H1 (cell line): ENCODE results near the gene EGR4. TPM values are rescaled to one million over a fixed set of nuclear protein-coding genes. Genes with fewer than 3 reads are reported as not detected.

Source experiments
- CTCF ChIA-PET: fragments of 300-600 bp; sonication (Branson Sonifier 250); formaldehyde crosslinking; loops from one replicate; lab custom pipeline; 2021; ENCODE audit not compliant: partially characterized antibody; lab: Charles Lee
- POLR2A ChIA-PET: fragments of 300-600 bp; sonication (Branson Sonifier 250); formaldehyde crosslinking; loops from one replicate; lab custom pipeline; 2021; ENCODE audit warnings: inconsistent platforms; ENCODE audit not compliant: partially characterized antibody; lab: Charles Lee
- DNase-seq, 2 experiments: peaks; one replicate each; pipeline versions ENCODE4 v3.0.0 to v3.0.0-alpha.2; 2010 to 2022; ENCODE audit warnings: low spot score in 2 of 2, low read depth in 1 of 2, mixed read lengths in 1 of 2
- FAIRE-seq: peaks from 2 replicates; lab custom pipeline; 2011; peaks lifted over from hg19 to GRCh38; lab: Jason Lieb, UNC
- H2AFZ ChIP-seq: 2 replicates; pipeline ENCODE4 v1.8.1; 2012; ENCODE audit warnings: low read length, inconsistent platforms
- H2AK5ac ChIP-seq: 2 replicates; pipeline ENCODE4 v1.6.1; 2013; ENCODE audit warnings: low read depth, low read length
- H2BK120ac ChIP-seq: replicated peaks from 2 replicates; pipeline ENCODE3; 2013; ENCODE audit warnings: low read depth, low read length, inconsistent platforms
- H2BK12ac ChIP-seq: 2 replicates; pipeline ENCODE4 v1.6.1; 2013; ENCODE audit warnings: low read depth, low read length
- H2BK15ac ChIP-seq: 2 replicates; pipeline ENCODE4 v1.6.1; 2013; ENCODE audit warnings: low read length
- H2BK20ac ChIP-seq: 2 replicates; pipeline ENCODE4 v1.6.1; 2013; ENCODE audit warnings: low read length
- H2BK5ac ChIP-seq: 2 replicates; pipeline ENCODE4 v1.6.1; 2013; ENCODE audit warnings: low read depth, low read length
- H3K14ac ChIP-seq: 2 replicates; pipeline ENCODE4 v1.6.1; 2013; ENCODE audit warnings: inconsistent platforms; ENCODE audit not compliant: insufficient read length
- H3K18ac ChIP-seq: 2 replicates; pipeline ENCODE4 v1.6.1; 2013; ENCODE audit warnings: low read length; ENCODE audit errors: extremely low read depth
- H3K23ac ChIP-seq: 2 replicates; pipeline ENCODE4 v1.6.1; 2013; ENCODE audit warnings: inconsistent platforms; ENCODE audit not compliant: insufficient read length
- H3K23me2 ChIP-seq: 2 replicates; pipeline ENCODE4 v1.6.1; 2013; ENCODE audit warnings: low read depth, low read length
- H3K27ac ChIP-seq: 2 replicates; pipeline ENCODE4 v1.6.1; 2011; ENCODE audit warnings: low read depth, low read length, inconsistent platforms
- H3K27me3 ChIP-seq, 4 experiments: replicated peaks in 1 of 4; 1 replicate in 1 of 4; 2 replicates in 3 of 4; pipeline versions ENCODE4 v1.6.1 to v1.8.1; 2011 to 2013; ENCODE audit warnings: low read length in 3 of 4, mild to moderate bottlenecking in 3 of 4, inconsistent platforms in 2 of 4, mixed read lengths in 2 of 4, moderate library complexity in 1 of 4; ENCODE audit not compliant: control insufficient read depth in 3 of 4, insufficient read depth in 3 of 4; ENCODE audit errors: extremely low read depth in 1 of 4
- H3K36me3 ChIP-seq, 4 experiments: 2 replicates each; pipeline versions ENCODE4 v1.6.1 to v1.8.1; 2011 to 2013; ENCODE audit warnings: mild to moderate bottlenecking in 4 of 4, low read length in 3 of 4, moderate library complexity in 2 of 4, control low read depth in 1 of 4, inconsistent platforms in 1 of 4; ENCODE audit not compliant: insufficient read depth in 4 of 4, control insufficient read depth in 2 of 4
- H3K4ac ChIP-seq: replicated peaks from 2 replicates; pipeline ENCODE3; 2013; ENCODE audit warnings: low read length, low read depth, mixed read lengths, inconsistent platforms; ENCODE audit not compliant: insufficient read length
- H3K4me1 ChIP-seq, 4 experiments: replicated peaks in 1 of 4; 1 replicate in 1 of 4; 2 replicates in 3 of 4; pipeline versions ENCODE4 v1.6.1 to v1.8.1; 2011 to 2013; ENCODE audit warnings: low read length in 3 of 4, inconsistent platforms in 2 of 4, mixed read lengths in 1 of 4; ENCODE audit not compliant: insufficient read depth in 4 of 4, control insufficient read depth in 3 of 4
- H3K4me2 ChIP-seq, 2 experiments: 2 replicates each; pipeline versions ENCODE4 v1.6.1 to v1.8.1; 2011 to 2013; ENCODE audit warnings: low read depth in 2 of 2, low read length in 2 of 2, control low read depth in 1 of 2, inconsistent platforms in 1 of 2, mild to moderate bottlenecking in 1 of 2; ENCODE audit not compliant: insufficient read depth in 1 of 2
- H3K4me3 ChIP-seq, 4 experiments: fragments of 200-600, 300-600 bp in 1 of 4; sonication (generic), shearing (Covaris generic), sonication (Bioruptor Twin) in 1 of 4; 2 replicates each; pipeline versions ENCODE4 v1.5.1 to v1.8.1; 2011 to 2016; ENCODE audit warnings: low read length in 4 of 4, low read depth in 3 of 4, control low read depth in 2 of 4, inconsistent platforms in 2 of 4, mild to moderate bottlenecking in 2 of 4, mixed read lengths in 1 of 4, moderate library complexity in 1 of 4; ENCODE audit not compliant: insufficient read depth in 2 of 4; ENCODE audit errors: extremely low read depth in 1 of 4
- H3K56ac ChIP-seq: replicated peaks from 2 replicates; pipeline ENCODE3; 2013; ENCODE audit warnings: low read depth, mild to moderate bottlenecking, mixed read lengths, low read length, inconsistent platforms; ENCODE audit not compliant: insufficient read length
- H3K79me1 ChIP-seq: 2 replicates; pipeline ENCODE4 v1.6.1; 2013; ENCODE audit warnings: low read depth, low read length, control low read depth
- H3K79me2 ChIP-seq, 2 experiments: 2 replicates each; pipeline versions ENCODE4 v1.6.1 to v1.8.1; 2012 to 2013; ENCODE audit warnings: low read length in 2 of 2, mild to moderate bottlenecking in 2 of 2, inconsistent platforms in 1 of 2; ENCODE audit not compliant: insufficient read depth in 2 of 2, control insufficient read depth in 1 of 2
- H3K9ac ChIP-seq, 4 experiments: replicated peaks in 1 of 4; 1 replicate in 1 of 4; 2 replicates in 3 of 4; pipeline versions ENCODE4 v1.6.1 to v1.8.1; 2011 to 2013; ENCODE audit warnings: low read depth in 3 of 4, low read length in 3 of 4, control low read depth in 2 of 4, mild to moderate bottlenecking in 2 of 4, moderate library complexity in 2 of 4, inconsistent platforms in 1 of 4; ENCODE audit errors: extremely low read depth in 1 of 4
- H3K9me3 ChIP-seq, 2 experiments: 2 replicates each; pipeline versions ENCODE4 v1.6.1 to v1.8.1; 2012 to 2013; ENCODE audit warnings: mild to moderate bottlenecking in 2 of 2, moderate library complexity in 2 of 2, control low read depth in 1 of 2, inconsistent platforms in 1 of 2, low read depth in 1 of 2, low read length in 1 of 2, mixed read lengths in 1 of 2; ENCODE audit not compliant: insufficient read depth in 2 of 2
- H4K20me1 ChIP-seq, 2 experiments: replicated peaks in 1 of 2; 2 replicates each; pipeline versions ENCODE3 to v1.8.1; 2011 to 2013; ENCODE audit warnings: inconsistent platforms in 2 of 2, low read length in 2 of 2, mild to moderate bottlenecking in 1 of 2; ENCODE audit not compliant: insufficient read depth in 2 of 2, control insufficient read depth in 1 of 2
- H4K5ac ChIP-seq: 2 replicates; pipeline ENCODE4 v1.6.1; 2013; ENCODE audit warnings: low read length, low read depth, mixed read lengths, inconsistent platforms; ENCODE audit not compliant: insufficient read length
- H4K8ac ChIP-seq: 2 replicates; pipeline ENCODE4 v1.8.0; 2013; ENCODE audit warnings: mild to moderate bottlenecking, moderate library complexity, low read length, inconsistent platforms; ENCODE audit not compliant: insufficient read depth; ENCODE audit errors: extremely low read depth
- H4K91ac ChIP-seq: replicated peaks from 2 replicates; pipeline ENCODE3; 2013; ENCODE audit warnings: low read length, mixed read lengths, inconsistent platforms; ENCODE audit not compliant: insufficient read length
- E2F6 ChIP-seq: IDR thresholded peaks from 2 replicates; pipeline ENCODE4 v1.6.1; 2012; ENCODE audit warnings: inconsistent platforms
- HDAC6 ChIP-seq: IDR thresholded peaks from one replicate; pipeline ENCODE4 v1.7.1; 2012; ENCODE audit warnings: low read depth, mild to moderate bottlenecking, inconsistent platforms, low read length, moderate library complexity
- JUN ChIP-seq: IDR thresholded peaks from 2 replicates; pipeline ENCODE4 v1.6.1; 2011; ENCODE audit warnings: low read depth, mild to moderate bottlenecking, improper control_type of control experiment, low read length
- JUND ChIP-seq: IDR thresholded peaks from 2 replicates; pipeline ENCODE4 v1.6.1; 2011; ENCODE audit warnings: mild to moderate bottlenecking, improper control_type of control experiment, low read length
- MAFK ChIP-seq: IDR thresholded peaks from 2 replicates; pipeline ENCODE4 v1.6.1; 2012; ENCODE audit warnings: low read depth, mild to moderate bottlenecking, improper control_type of control experiment, low read length
- PHF8 ChIP-seq: fragments of 200-600 bp; sonication (generic); conservative IDR thresholded peaks from 2 replicates; pipeline ENCODE4 v1.7.1; 2012; ENCODE audit warnings: low read depth, mild to moderate bottlenecking, inconsistent platforms, low read length, moderate library complexity
- POLR2AphosphoS5 ChIP-seq: IDR thresholded peaks from 2 replicates; pipeline ENCODE4 v1.6.1; 2011; ENCODE audit warnings: low read depth, low read length
- SP1 ChIP-seq: IDR thresholded peaks from 2 replicates; pipeline ENCODE4 v1.6.1; 2011; ENCODE audit warnings: low read depth, low read length
- SRF ChIP-seq: IDR thresholded peaks from 2 replicates; pipeline ENCODE4 v1.6.1; 2011; ENCODE audit warnings: mild to moderate bottlenecking, low read depth, low read length, moderate library complexity
- ZNF274 ChIP-seq: IDR thresholded peaks from 2 replicates; pipeline ENCODE4 v1.7.0; 2012; ENCODE audit warnings: low read length, borderline replicate concordance; ENCODE audit errors: extremely low read depth
- WGBS, 2 experiments: shearing (Covaris generic) in 1 of 2; methylation state at CpG; one replicate each; pipeline versions ENCODE4 v1.1.6 to v1.1.7; 2013 to 2015; ENCODE audit warnings: low lambda C conversion rate in 2 of 2, mixed read lengths in 2 of 2, inconsistent platforms in 1 of 2, low coverage in 1 of 2, missing lambda C conversion rate in 1 of 2; ENCODE audit not compliant: insufficient replicate concordance in 2 of 2, insufficient coverage in 1 of 2, insufficient read length in 1 of 2; ENCODE audit errors: extremely low coverage in 1 of 2, missing lambda C conversion rate in 1 of 2; 5-methylcytosine and 5-hydroxymethylcytosine counted together
- polyA plus RNA-seq, 7 experiments: library from polyadenylated mRNA; depleted of rRNA in 3 of 7; stranded (reverse) in 5 of 7; unstranded in 2 of 7; fragments of >200 nt in 5 of 7; fragments of 200-250 nt in 2 of 7; gene quantifications; 1 replicate in 5 of 7; 2 replicates in 1 of 7; 4 replicates in 1 of 7; pipeline versions ENCODE4 v1.2.1 to v1.2.3, GENCODE V29; 2011 to 2013; ENCODE audit warnings: missing spikeins in 2 of 7, mixed read lengths in 2 of 7
- total RNA-seq: library from RNA; stranded (reverse); fragmentation: NEBNext Ultra II Directional; extraction: Animal tissue kit (Norgen Biotek cat#: 25700); gene quantifications from 2 replicates; pipeline ENCODE4 v1.2.1, GENCODE V29; 2021
- TF ChIP-seq, protein P1 (sequence below): IDR thresholded peaks from 2 replicates; pipeline ENCODE4 v1.6.1; 2011; ENCODE audit warnings: low read depth, mild to moderate bottlenecking, low read length; ENCODE audit not compliant: insufficient read depth
- TF ChIP-seq, protein P2 (sequence below): IDR thresholded peaks from 2 replicates; pipeline ENCODE4 v1.6.1; 2011; ENCODE audit warnings: low read length, improper control_type of control experiment

Gene EGR4
- total and polyA plus RNA-seq, 2 of the 8 experiments (the other 6 are each of a cell fraction or from before 2014, with no cell fraction given), result 0.20 TPM; not detected in 1

DNA sequence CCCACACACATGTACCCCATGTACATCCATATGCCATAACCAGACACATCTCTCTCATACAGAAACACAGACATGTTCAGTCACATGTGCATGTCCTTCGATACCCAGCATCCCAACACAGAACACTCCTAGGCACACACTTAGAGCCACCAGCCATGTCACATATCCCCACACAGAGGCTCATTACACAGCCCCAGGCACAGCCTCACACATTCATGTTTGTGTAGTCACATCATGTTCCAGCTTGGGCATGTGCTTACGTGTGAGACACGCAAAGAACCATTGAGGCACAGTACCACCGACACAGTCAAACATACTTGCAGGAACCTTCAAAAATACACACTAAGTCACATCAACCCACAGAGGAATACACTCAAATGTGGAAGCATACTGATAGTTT is 26.3 kb downstream of the EGR4 start:
- H3K79me2 ChIP-seq, result no peaks in the 10 kb centered on the region; a peak in 1 of 4 replicates
- no peak for TF ChIP-seq POLR2AphosphoS5
- TF ChIP-seq, protein P1, sequence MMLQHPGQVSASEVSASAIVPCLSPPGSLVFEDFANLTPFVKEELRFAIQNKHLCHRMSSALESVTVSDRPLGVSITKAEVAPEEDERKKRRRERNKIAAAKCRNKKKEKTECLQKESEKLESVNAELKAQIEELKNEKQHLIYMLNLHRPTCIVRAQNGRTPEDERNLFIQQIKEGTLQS, result no peak
- no peak for TF ChIP-seq MAFK
- TF ChIP-seq ZNF274, result no peak
- no peak for TF ChIP-seq SRF
- no peak for TF ChIP-seq PHF8
- no peak for TF ChIP-seq JUN
- TF ChIP-seq HDAC6, result no peak
- no peak for TF ChIP-seq SP1
- TF ChIP-seq, protein P2, sequence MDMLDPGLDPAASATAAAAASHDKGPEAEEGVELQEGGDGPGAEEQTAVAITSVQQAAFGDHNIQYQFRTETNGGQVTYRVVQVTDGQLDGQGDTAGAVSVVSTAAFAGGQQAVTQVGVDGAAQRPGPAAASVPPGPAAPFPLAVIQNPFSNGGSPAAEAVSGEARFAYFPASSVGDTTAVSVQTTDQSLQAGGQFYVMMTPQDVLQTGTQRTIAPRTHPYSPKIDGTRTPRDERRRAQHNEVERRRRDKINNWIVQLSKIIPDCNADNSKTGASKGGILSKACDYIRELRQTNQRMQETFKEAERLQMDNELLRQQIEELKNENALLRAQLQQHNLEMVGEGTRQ, result no peak
- no peak for TF ChIP-seq JUND
- no peak for TF ChIP-seq E2F6

More for the DNA sequence above, 26.3 kb downstream of the EGR4 start:
- Histone ChIP-seq H3K23ac (no peak overlapping the region), H3K18ac (no peak overlapping the region), H3K36me3 (peaks cover 0 to 11% (median 4%) of the 10 kb centered on the region in 4 experiments; a peak in 4 of 8 replicates), H2AFZ (no peak overlapping the region), H4K5ac (no peak overlapping the region), H4K20me1 (peaks cover 3 to 39% of the 10 kb centered on the region in 2 experiments), H3K4me2 (no peak overlapping the region), H3K4me3 (no peak overlapping the region), H3K9me3 (no peaks in the 10 kb centered on the region), H3K56ac (no peak overlapping the region), H2BK5ac (no peak overlapping the region), H3K23me2 (peaks cover 10% of the 10 kb centered on the region; the same call in 1 of the 2 replicates), H3K9ac (no peak overlapping the region), H2BK15ac (no peak overlapping the region), H4K8ac (no peak overlapping the region), H2BK20ac (no peak overlapping the region), H3K14ac (no peak overlapping the region), H2BK120ac (no peak overlapping the region), H3K27ac (no peak overlapping the region), H3K4me1 (peaks cover 0 to 10% (median 6%) of the 10 kb centered on the region in 4 experiments; a peak in 5 of 7 replicates), H2AK5ac (no peak overlapping the region), H4K91ac (no peak overlapping the region), H3K79me1 (peaks cover 7% of the 10 kb centered on the region; the same call in 1 of the 2 replicates), H2BK12ac (no peak overlapping the region), H3K4ac (no peak overlapping the region), H3K27me3 (peaks cover 0 to 28% (median 22%) of the 10 kb centered on the region in 4 experiments; a peak in 6 of 7 replicates)
- ChIA-PET POLR2A (interaction anchor here (3.9 to 4.6 kb wide), 2 partner anchors 9 to 14 kb away, joined by 22 read pairs; no protein-coding TSS in a partner anchor), CTCF (interaction anchor here (1.2 to 2.1 kb wide), 2 partner anchors 19 to 23 kb away, joined by 6 to 9 read pairs; no protein-coding TSS in a partner anchor)
- WGBS, 2 experiments, result 89% methylated on average over 4 of the region's 4 CpGs; no CpG with 5 or more reads in 1 of the 2 experiments
- no peak for FAIRE-seq
- no peak for DNase-seq
